ENCODE measurements around the gene KATNBL1.

DNA sequence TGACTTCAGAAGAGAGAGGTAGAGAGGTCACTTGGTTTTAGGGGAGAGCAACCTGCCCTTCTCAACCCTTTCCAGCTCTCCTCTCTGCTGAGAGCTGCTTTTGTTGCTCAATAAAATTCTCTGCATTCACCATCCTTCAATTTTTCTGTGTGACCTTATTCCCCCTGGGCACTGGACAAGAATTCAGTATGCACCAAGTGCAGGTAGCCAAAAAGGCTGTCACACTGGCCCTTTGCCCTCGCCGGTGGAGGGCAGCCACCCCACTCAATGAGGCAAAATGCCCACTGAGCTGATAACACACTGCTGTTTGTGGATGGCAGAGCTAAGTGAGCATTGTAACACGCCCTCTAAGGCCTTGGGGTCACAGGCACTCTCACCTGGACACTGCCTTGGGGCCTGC is 95.2 kb downstream of the KATNBL1 start:
- TF ChIP-seq CTCF (IDR thresholded peaks at IDR 0.05) = no peak
- TF ChIP-seq POLR2AphosphoS5 (IDR thresholded peaks at IDR 0.05) = no peak
